ENCODE measurements around the gene TRIM49B. TPM values are rescaled to one million over a fixed set of nuclear protein-coding genes. Genes with fewer than 3 reads are reported as not detected.
"Not testable (repeated sequence)": the region's sequence is repeated elsewhere in the genome, so short reads cannot be mapped to it uniquely, and the experiment has no call there.

Gene TRIM49B
- not detected in 2 replicates for total RNA-seq (2014; rRNA removed)
- not detected for Bru-seq, nascent RNA
- BruChase-seq, experiment 1, labeled RNA remaining after a 6-hour chase, result not detected
- BruChase-seq, experiment 2, labeled RNA remaining after a 2-hour chase, result not detected
- long read RNA-seq, result 0 reads

GRCh38 chr11:49028523-49028922 lies at the start of gene TRIM49B:
TRIM49B (plus strand) TSS chr11:49028823; CDS start chr11:49031600, 2,777 bp downstream.
- H3K27me3 ChIP-seq (ENCODE audit: low read length); DNase-seq; CTCF ChIA-PET; BruUV-seq (replicated peaks); H3K4me2 ChIP-seq (ENCODE audit: low read length); H3K4me1 ChIP-seq (ENCODE audit: insufficient read depth, low read length); H3K9me3 ChIP-seq (ENCODE audit: low read length); H3F3A ChIP-seq (ENCODE audit: low read length, unreplicated experiment); H2AFZ ChIP-seq (ENCODE audit: low read length); H3K79me2 ChIP-seq (ENCODE audit: low read length); H3K9ac ChIP-seq (ENCODE audit: low read length); ATAC-seq; H3K27ac ChIP-seq (ENCODE audit: low read length); H3K4me3 ChIP-seq (ENCODE audit: low read length); H4K20me1 ChIP-seq (ENCODE audit: low read length); H3K36me3 ChIP-seq (ENCODE audit: low read depth, low read length); H3K9me2 ChIP-seq (replicated peaks; ENCODE audit: low read length); POLR2A ChIA-PET (ENCODE audit: unreplicated experiment); intact Hi-C loops (cut with micrococcal nuclease): not testable (repeated sequence)

- ATAC-seq; H3K27ac ChIP-seq (ENCODE audit: low read length); POLR2A ChIA-PET (ENCODE audit: unreplicated experiment); H3F3A ChIP-seq (ENCODE audit: low read length, unreplicated experiment); H3K4me1 ChIP-seq (ENCODE audit: insufficient read depth, low read length); H3K9me2 ChIP-seq (replicated peaks; ENCODE audit: low read length); H3K9me3 ChIP-seq (ENCODE audit: low read length); H3K36me3 ChIP-seq (ENCODE audit: low read depth, low read length); H3K27me3 ChIP-seq (ENCODE audit: low read length); H3K79me2 ChIP-seq (ENCODE audit: low read length); BruUV-seq (replicated peaks); H3K9ac ChIP-seq (ENCODE audit: low read length); H3K4me3 ChIP-seq (ENCODE audit: low read length); H4K20me1 ChIP-seq (ENCODE audit: low read length); H2AFZ ChIP-seq (ENCODE audit: low read length); intact Hi-C loops (cut with micrococcal nuclease); H3K4me2 ChIP-seq (ENCODE audit: low read length); CTCF ChIA-PET; DNase-seq: not testable (repeated sequence)
Measured at GRCh38 chr11:48983785-48984184, 44.8 kb upstream of the TRIM49B start, which contains the start of gene TRIM51G. TRIM51G (minus strand) TSS chr11:48983885; CDS start chr11:48981695, 2,190 bp downstream.

- H3F3A ChIP-seq (ENCODE audit: low read length, unreplicated experiment); H2AFZ ChIP-seq (ENCODE audit: low read length); H3K36me3 ChIP-seq (ENCODE audit: low read depth, low read length); H3K9me2 ChIP-seq (replicated peaks; ENCODE audit: low read length); H3K9me3 ChIP-seq (ENCODE audit: low read length); CTCF ChIA-PET; H4K20me1 ChIP-seq (ENCODE audit: low read length); DNase-seq; H3K4me1 ChIP-seq (ENCODE audit: insufficient read depth, low read length); BruUV-seq (replicated peaks); intact Hi-C loops (cut with micrococcal nuclease); ATAC-seq; H3K79me2 ChIP-seq (ENCODE audit: low read length); H3K4me2 ChIP-seq (ENCODE audit: low read length); POLR2A ChIA-PET (ENCODE audit: unreplicated experiment); H3K4me3 ChIP-seq (ENCODE audit: low read length); H3K27ac ChIP-seq (ENCODE audit: low read length); H3K9ac ChIP-seq (ENCODE audit: low read length); H3K27me3 ChIP-seq (ENCODE audit: low read length): not testable (repeated sequence)
Measured at GRCh38 chr11:49048229-49048628, 19.6 kb downstream of the TRIM49B start.

GRCh38 chr11:49049821-49050220 lies 21.2 kb downstream of the TRIM49B start:
- H3K4me3 ChIP-seq (ENCODE audit: low read length); H3K9ac ChIP-seq (ENCODE audit: low read length); H3F3A ChIP-seq (ENCODE audit: low read length, unreplicated experiment); H3K79me2 ChIP-seq (ENCODE audit: low read length); H3K9me3 ChIP-seq (ENCODE audit: low read length); H3K36me3 ChIP-seq (ENCODE audit: low read depth, low read length); H3K4me1 ChIP-seq (ENCODE audit: insufficient read depth, low read length); H4K20me1 ChIP-seq (ENCODE audit: low read length); H3K4me2 ChIP-seq (ENCODE audit: low read length); POLR2A ChIA-PET (ENCODE audit: unreplicated experiment); DNase-seq; H3K27ac ChIP-seq (ENCODE audit: low read length); intact Hi-C loops (cut with micrococcal nuclease); H2AFZ ChIP-seq (ENCODE audit: low read length); ATAC-seq; H3K27me3 ChIP-seq (ENCODE audit: low read length); BruUV-seq (replicated peaks); CTCF ChIA-PET; H3K9me2 ChIP-seq (replicated peaks; ENCODE audit: low read length): not testable (repeated sequence)

GRCh38 chr11:49059012-49059411 lies 30.4 kb downstream of the TRIM49B start, which contains the start of gene TRIM64C:
TRIM64C (minus strand) TSS chr11:49059112; CDS start chr11:49059112, 0 bp downstream.
- DNase-seq; intact Hi-C loops (cut with micrococcal nuclease); H4K20me1 ChIP-seq (ENCODE audit: low read length); ATAC-seq; POLR2A ChIA-PET (ENCODE audit: unreplicated experiment); H3K9me2 ChIP-seq (replicated peaks; ENCODE audit: low read length); H2AFZ ChIP-seq (ENCODE audit: low read length); H3K4me2 ChIP-seq (ENCODE audit: low read length); H3K27me3 ChIP-seq (ENCODE audit: low read length); H3K27ac ChIP-seq (ENCODE audit: low read length); H3K36me3 ChIP-seq (ENCODE audit: low read depth, low read length); CTCF ChIA-PET; BruUV-seq (replicated peaks); H3F3A ChIP-seq (ENCODE audit: low read length, unreplicated experiment); H3K9me3 ChIP-seq (ENCODE audit: low read length); H3K79me2 ChIP-seq (ENCODE audit: low read length); H3K4me3 ChIP-seq (ENCODE audit: low read length); H3K4me1 ChIP-seq (ENCODE audit: insufficient read depth, low read length); H3K9ac ChIP-seq (ENCODE audit: low read length): not testable (repeated sequence)

- H3K36me3 ChIP-seq (ENCODE audit: low read depth, low read length); DNase-seq; H3F3A ChIP-seq (ENCODE audit: low read length, unreplicated experiment); H3K4me2 ChIP-seq (ENCODE audit: low read length); H3K4me3 ChIP-seq (ENCODE audit: low read length); H3K9ac ChIP-seq (ENCODE audit: low read length); H3K4me1 ChIP-seq (ENCODE audit: insufficient read depth, low read length); CTCF ChIA-PET; H3K27ac ChIP-seq (ENCODE audit: low read length); H2AFZ ChIP-seq (ENCODE audit: low read length); H3K9me2 ChIP-seq (replicated peaks; ENCODE audit: low read length); ATAC-seq; POLR2A ChIA-PET (ENCODE audit: unreplicated experiment); H4K20me1 ChIP-seq (ENCODE audit: low read length); H3K9me3 ChIP-seq (ENCODE audit: low read length); intact Hi-C loops (cut with micrococcal nuclease); BruUV-seq (replicated peaks); H3K79me2 ChIP-seq (ENCODE audit: low read length); H3K27me3 ChIP-seq (ENCODE audit: low read length): not testable (repeated sequence)
Measured at GRCh38 chr11:49069897-49070296, 41.3 kb downstream of the TRIM49B start.
